Body of pancreas (tissue), 4 donors: Measurements from ENCODE around the gene NOL6. TPM values are rescaled to one million over a fixed set of nuclear protein-coding genes. Genes with fewer than 3 reads are reported as not detected.

Experiments
- ATAC-seq: fragments of 150-250 bp; one replicate; pipeline ENCODE4 v1.9.1; 2016
- DNase-seq, 4 donors: peaks; one replicate each; pipeline ENCODE4 v3.0.0-alpha.2; 2019
- H3K27ac ChIP-seq, 4 donors: fragments of 200-600 bp; sonication (generic); 1 replicate in 3 of 4; 2 replicates in 1 of 4; pipeline versions ENCODE4 v1.5.1 to v1.6.1; 2016 to 2019; ENCODE audit warnings: mild to moderate bottlenecking in 1 of 4, mixed read lengths in 1 of 4, moderate library complexity in 1 of 4
- H3K27me3 ChIP-seq, 2 donors: fragments of 200-600 bp; sonication (generic); one replicate each; pipeline ENCODE4 v1.6.0; 2016; ENCODE audit warnings: mild to moderate bottlenecking in 1 of 2
- H3K36me3 ChIP-seq, 2 donors: fragments of 200-600 bp; sonication (generic); replicated peaks in 1 of 2; 2 replicates each; pipeline ENCODE4 v1.5.1; 2016; ENCODE audit warnings: low read depth in 2 of 2; ENCODE audit not compliant: insufficient read depth in 1 of 2
- H3K4me1 ChIP-seq: fragments of 200-600 bp; sonication (generic); one replicate; pipeline ENCODE4 v1.6.0; 2016
- H3K4me3 ChIP-seq, 2 donors: fragments of 200-600 bp; sonication (generic); 1 replicate in 1 of 2; 2 replicates in 1 of 2; pipeline ENCODE4 v1.5.1; 2016 to 2019
- H3K9me3 ChIP-seq, 3 donors: fragments of 200-600 bp; sonication (generic); 1 replicate in 2 of 3; 2 replicates in 1 of 3; pipeline ENCODE4 v1.5.1; 2016
- CTCF ChIP-seq, 7 experiments: fragments of 450-650 bp in 4 of 7; fragments of 200-600 bp in 3 of 7; sonication (generic) in 3 of 7; IDR thresholded peaks; one replicate each; pipeline ENCODE4 v1.5.1; 2016 to 2019; ENCODE audit warnings: antibody characterized with exemption in 7 of 7
- POLR2A ChIP-seq, 3 donors: fragments of 450-650 bp; IDR thresholded peaks; one replicate each; pipeline ENCODE4 v1.6.1; 2016; ENCODE audit warnings: antibody characterized with exemption in 3 of 3, mild to moderate bottlenecking in 2 of 3
- whole genome bisulfite sequencing, 2 donors: methylation state at CpG; one replicate each; pipeline ENCODE4 v1.1.5; 2017; 5-methylcytosine and 5-hydroxymethylcytosine counted together
- intact Hi-C: fragments of 100-400 bp; cut with DNase I; formaldehyde crosslinking; loops from one replicate; pipeline ENCODE4 v1.15.1; 2023
- total RNA-seq, 2 donors: library from RNA; depleted of rRNA; stranded (reverse); fragments of >200 nt; gene quantifications; one replicate each; pipeline ENCODE4 v1.1.0, GENCODE V29; 2016

The NOL6 gene
- total RNA-seq, 2 donors from 2014 or later, result 14.8 to 23.1 TPM

- 17 to 20% methylated on average over 11 to 12 of the region's 12 CpGs for WGBS, 2 donors
- peak overlapping the region in 1 of 2 donors; percentile 41 for H3K4me3 ChIP-seq
- no peak for TF ChIP-seq CTCF (IDR thresholded peaks at IDR 0.05)
- peak in 1 of 3 donors; percentile 8 for TF ChIP-seq POLR2A (IDR thresholded peaks at IDR 0.05)
- ATAC-seq (peak; percentile 36), DNase-seq (peak; percentile 29 to 49 (median 42))
- intact Hi-C loops, result no loop called here
- peak overlapping the region; percentile 67 to 89 (median 84) for H3K27ac ChIP-seq
- peaks cover 36% of the 10 kb centered on the region for H3K4me1 ChIP-seq
- peaks cover 0 to 4% of the 10 kb centered on the region in 2 donors for H3K36me3 ChIP-seq
- H3K9me3 ChIP-seq, result no peaks in the 10 kb centered on the region
- no peaks in the 10 kb centered on the region for H3K27me3 ChIP-seq
Measured at GRCh38 chr9:33446240-33446945, 27.3 kb downstream of the NOL6 start.

- Histone ChIP-seq H3K36me3 (peaks cover 0 to 4% of the 10 kb centered on the region in 2 donors), H3K27me3 (no peaks in the 10 kb centered on the region), H3K4me1 (peaks cover 36% of the 10 kb centered on the region), H3K9me3 (no peaks in the 10 kb centered on the region), H3K4me3 (no peak overlapping the region), H3K27ac (peak overlapping the region; percentile 67 to 89 (median 84))
- TF ChIP-seq CTCF (IDR thresholded peaks at IDR 0.05) (no peak), POLR2A (IDR thresholded peaks at IDR 0.05) (no peak)
- intact Hi-C loops, result no loop called here
- WGBS, 2 donors, result 23 to 42% methylated on average over 11 of the region's 11 CpGs
- ATAC-seq (peak; percentile 28), DNase-seq (peak; percentile 71 to 86 (median 78))
Measured at GRCh38 chr9:33445389-33446239, 28.1 kb downstream of the NOL6 start.

- WGBS, 2 donors, result 80 to 84% methylated on average over 8 to 10 of the region's 10 CpGs
- no peaks in the 10 kb centered on the region for H3K27me3 ChIP-seq
- H3K27ac ChIP-seq, result no peak overlapping the region
- DNase-seq (peak in 2 of 4 donors; percentile 13 to 41), ATAC-seq (no peak)
- H3K36me3 ChIP-seq, result peaks cover 0 to 4% of the 10 kb centered on the region in 2 donors
- no peak for TF ChIP-seq POLR2A (IDR thresholded peaks at IDR 0.05)
- TF ChIP-seq CTCF (IDR thresholded peaks at IDR 0.05), result no peak
- intact Hi-C loops, result no loop called here
- no peak overlapping the region for H3K4me3 ChIP-seq
- no peaks in the 10 kb centered on the region for H3K9me3 ChIP-seq
- H3K4me1 ChIP-seq, result peaks cover 45% of the 10 kb centered on the region
Measured at GRCh38 chr9:33443464-33444154, 30.1 kb downstream of the NOL6 start.

- no peak overlapping the region for H3K27ac ChIP-seq
Measured at GRCh38 chr9:33443047-33443446, 30.7 kb downstream of the NOL6 start.

More at GRCh38 chr9:33443047-33443446, 30.7 kb downstream of the NOL6 start:
- TF ChIP-seq CTCF (IDR thresholded peaks at IDR 0.05) (no peak), POLR2A (IDR thresholded peaks at IDR 0.05) (no peak)
- no peaks in the 10 kb centered on the region for H3K27me3 ChIP-seq
- no peak overlapping the region for H3K4me3 ChIP-seq
- peak in 1 of 4 donors; percentile 65 for DNase-seq
- peaks cover 0 to 4% of the 10 kb centered on the region in 2 donors for H3K36me3 ChIP-seq
- WGBS, 2 donors, result 75 to 83% methylated on average over 4 to 9 of the region's 9 CpGs
- intact Hi-C loops, result no loop called here
- no peaks in the 10 kb centered on the region for H3K9me3 ChIP-seq
- H3K4me1 ChIP-seq, result peaks cover 42% of the 10 kb centered on the region
- ATAC-seq, result no peak
